Measurements from ENCODE around the gene NFATC3.
A peak's percentile ranks its signal among the peaks of the same experiment; 100 is the strongest.

The NFATC3 gene

GRCh38 chr16:68234188-68235107, 149.3 kb downstream of the NFATC3 start:
- no peak for DNase-seq

- no peak for DNase-seq
Measured at GRCh38 chr16:68235108-68235886, 150.1 kb downstream of the NFATC3 start.

- DNase-seq: no peak
Measured at GRCh38 chr16:68235887-68236136, 150.6 kb downstream of the NFATC3 start, which contains the start of gene ESRP2. Gene ESRP2, minus strand, starts transcription at chr16:68236127. Its CDS starts 82 bp downstream, at chr16:68236045.

- no peak for DNase-seq
Measured at GRCh38 chr16:68236137-68236825, 151.1 kb downstream of the NFATC3 start.

- no peak for DNase-seq
Measured at GRCh38 chr16:68236826-68237242, 151.7 kb downstream of the NFATC3 start.

GRCh38 chr16:68237243-68238028, 152.3 kb downstream of the NFATC3 start:
- DNase-seq: peak; percentile 52

- DNase-seq: no peak
Measured at GRCh38 chr16:68238029-68238345, 152.8 kb downstream of the NFATC3 start.

GRCh38 chr16:68242085-68242484, 156.9 kb downstream of the NFATC3 start:
- DNase-seq: no peak

- no peak for DNase-seq
Measured at GRCh38 chr16:68242926-68243858, 158.0 kb downstream of the NFATC3 start.

- no peak for DNase-seq
Measured at GRCh38 chr16:68244481-68244902, 159.3 kb downstream of the NFATC3 start.

GRCh38 chr16:68244903-68245853, 160.0 kb downstream of the NFATC3 start, which contains the start of gene PLA2G15:
Gene PLA2G15, plus strand, starts transcription at chr16:68245373. Its CDS starts 54 bp downstream, at chr16:68245427.
- DNase-seq: no peak

- DNase-seq: no peak
Measured at GRCh38 chr16:68246121-68246520, 161.0 kb downstream of the NFATC3 start.

GRCh38 chr16:68246666-68247065, 161.5 kb downstream of the NFATC3 start:
- DNase-seq: no peak

GRCh38 chr16:68247400-68247799, 162.2 kb downstream of the NFATC3 start:
- no peak for DNase-seq

- no peak for DNase-seq
Measured at GRCh38 chr16:68247932-68248331, 162.8 kb downstream of the NFATC3 start.

- DNase-seq: no peak
Measured at GRCh38 chr16:68249371-68249770, 164.2 kb downstream of the NFATC3 start.

- DNase-seq: no peak
Measured at GRCh38 chr16:68250951-68251350, 165.8 kb downstream of the NFATC3 start.

- no peak for DNase-seq
Measured at GRCh38 chr16:68251832-68252231, 166.7 kb downstream of the NFATC3 start.

GRCh38 chr16:68252383-68252782, 167.2 kb downstream of the NFATC3 start:
- no peak for DNase-seq

GRCh38 chr16:68253721-68254120, 168.6 kb downstream of the NFATC3 start:
- no peak for DNase-seq
